ENCODE measurements around the gene LRCH2. TPM values are rescaled to one million over a fixed set of nuclear protein-coding genes. Genes with fewer than 3 reads are reported as not detected.
"Not testable (repeated sequence)": the region's sequence is repeated elsewhere in the genome, so short reads cannot be mapped to it uniquely, and the experiment has no call there.

Gene LRCH2
- total and polyA plus RNA-seq, 4 donors, result 8.5 to 20.4 (median 13.7) TPM

- H3K9me3 ChIP-seq (ENCODE audit: control insufficient read depth, insufficient read depth, low read length), result no peaks in the 10 kb centered on the region
- H3K4me1 ChIP-seq (ENCODE audit: control insufficient read depth, insufficient read depth, low read length), result no peaks in the 10 kb centered on the region
- peaks cover 7% of the 10 kb centered on the region for H3K27me3 ChIP-seq (ENCODE audit: control insufficient read depth, insufficient read depth, low read length)
- H3K27ac ChIP-seq (ENCODE audit: low read depth, low read length), result no peak overlapping the region
- H3K36me3 ChIP-seq (ENCODE audit: control insufficient read depth, insufficient read depth, low read length), result no peaks in the 10 kb centered on the region
- WGBS (ENCODE audit: insufficient coverage), result 47% methylated on average over 3 of the region's 3 CpGs
- DNase-seq (ENCODE audit: low read depth in 4 of 6, low spot score in 6 of 6), result no peak
- no peak overlapping the region for H3K4me3 ChIP-seq (ENCODE audit: low read depth, low read length)
Measured at GRCh38 chrX:115214605-115215004, 19.3 kb downstream of the LRCH2 start.

GRCh38 chrX:115214151-115214550 lies 19.7 kb downstream of the LRCH2 start:
- DNase-seq (ENCODE audit: low read depth in 4 of 6, low spot score in 6 of 6), result no peak
- no peak overlapping the region for H3K4me3 ChIP-seq (ENCODE audit: low read depth, low read length)
- no peak overlapping the region for H3K27ac ChIP-seq (ENCODE audit: low read depth, low read length)
- no peaks in the 10 kb centered on the region for H3K9me3 ChIP-seq (ENCODE audit: control insufficient read depth, insufficient read depth, low read length)
- H3K4me1 ChIP-seq (ENCODE audit: control insufficient read depth, insufficient read depth, low read length), result no peaks in the 10 kb centered on the region
- no peaks in the 10 kb centered on the region for H3K36me3 ChIP-seq (ENCODE audit: control insufficient read depth, insufficient read depth, low read length)
- H3K27me3 ChIP-seq (ENCODE audit: control insufficient read depth, insufficient read depth, low read length), result peaks cover 7% of the 10 kb centered on the region
- no CpG with 5 or more reads among the region's 1 CpG for WGBS (ENCODE audit: insufficient coverage)

GRCh38 chrX:115209547-115209946 lies 24.3 kb downstream of the LRCH2 start:
- H3K27ac ChIP-seq (ENCODE audit: low read depth, low read length); H3K9me3 ChIP-seq (ENCODE audit: control insufficient read depth, insufficient read depth, low read length); H3K36me3 ChIP-seq (ENCODE audit: control insufficient read depth, insufficient read depth, low read length); H3K27me3 ChIP-seq (ENCODE audit: control insufficient read depth, insufficient read depth, low read length); H3K4me3 ChIP-seq (ENCODE audit: low read depth, low read length); DNase-seq (ENCODE audit: low read depth in 4 of 6, low spot score in 6 of 6); H3K4me1 ChIP-seq (ENCODE audit: control insufficient read depth, insufficient read depth, low read length): not testable (repeated sequence)

GRCh38 chrX:115204040-115204439 lies 29.9 kb downstream of the LRCH2 start:
- no peak overlapping the region for H3K27ac ChIP-seq (ENCODE audit: low read depth, low read length)
- peaks cover 4% of the 10 kb centered on the region for H3K9me3 ChIP-seq (ENCODE audit: control insufficient read depth, insufficient read depth, low read length)
- no peaks in the 10 kb centered on the region for H3K27me3 ChIP-seq (ENCODE audit: control insufficient read depth, insufficient read depth, low read length)
- no peaks in the 10 kb centered on the region for H3K36me3 ChIP-seq (ENCODE audit: control insufficient read depth, insufficient read depth, low read length)
- no peak for DNase-seq (ENCODE audit: low read depth in 4 of 6, low spot score in 6 of 6)
- H3K4me3 ChIP-seq (ENCODE audit: low read depth, low read length), result no peak overlapping the region
- no peaks in the 10 kb centered on the region for H3K4me1 ChIP-seq (ENCODE audit: control insufficient read depth, insufficient read depth, low read length)
- 67% methylated on average over 1 of the region's 1 CpG for WGBS (ENCODE audit: insufficient coverage)

- Histone ChIP-seq H3K4me1 (ENCODE audit: control insufficient read depth, insufficient read depth, low read length) (no peaks in the 10 kb centered on the region), H3K9me3 (ENCODE audit: control insufficient read depth, insufficient read depth, low read length) (no peaks in the 10 kb centered on the region), H3K27me3 (ENCODE audit: control insufficient read depth, insufficient read depth, low read length) (peaks cover 2% of the 10 kb centered on the region), H3K4me3 (ENCODE audit: low read depth, low read length) (no peak overlapping the region), H3K27ac (ENCODE audit: low read depth, low read length) (no peak overlapping the region), H3K36me3 (ENCODE audit: control insufficient read depth, insufficient read depth, low read length) (peaks cover 30% of the 10 kb centered on the region)
- no peak for DNase-seq (ENCODE audit: low read depth in 4 of 6, low spot score in 6 of 6)
- 90% methylated on average over 30 of the region's 35 CpGs for WGBS (ENCODE audit: insufficient coverage)
Measured at GRCh38 chrX:115192244-115192700, 41.6 kb downstream of the LRCH2 start.

GRCh38 chrX:115191490-115192243 lies 42.2 kb downstream of the LRCH2 start:
- Histone ChIP-seq H3K4me3 (ENCODE audit: low read depth, low read length) (no peak overlapping the region), H3K4me1 (ENCODE audit: control insufficient read depth, insufficient read depth, low read length) (no peaks in the 10 kb centered on the region), H3K27ac (ENCODE audit: low read depth, low read length) (no peak overlapping the region), H3K9me3 (ENCODE audit: control insufficient read depth, insufficient read depth, low read length) (no peaks in the 10 kb centered on the region), H3K36me3 (ENCODE audit: control insufficient read depth, insufficient read depth, low read length) (peaks cover 30% of the 10 kb centered on the region), H3K27me3 (ENCODE audit: control insufficient read depth, insufficient read depth, low read length) (peaks cover 1% of the 10 kb centered on the region)
- WGBS (ENCODE audit: insufficient coverage), result 94% methylated on average over 64 of the region's 64 CpGs
- DNase-seq (ENCODE audit: low read depth in 4 of 6, low spot score in 6 of 6), result no peak

GRCh38 chrX:115190636-115191489 lies 43.0 kb downstream of the LRCH2 start:
- H3K27ac ChIP-seq (ENCODE audit: low read depth, low read length), result no peak overlapping the region
- H3K36me3 ChIP-seq (ENCODE audit: control insufficient read depth, insufficient read depth, low read length), result peaks cover 30% of the 10 kb centered on the region
- no peaks in the 10 kb centered on the region for H3K4me1 ChIP-seq (ENCODE audit: control insufficient read depth, insufficient read depth, low read length)
- H3K9me3 ChIP-seq (ENCODE audit: control insufficient read depth, insufficient read depth, low read length), result no peaks in the 10 kb centered on the region
- H3K4me3 ChIP-seq (ENCODE audit: low read depth, low read length), result no peak overlapping the region
- 95% methylated on average over 64 of the region's 64 CpGs for WGBS (ENCODE audit: insufficient coverage)
- peaks cover under 1% of the 10 kb centered on the region for H3K27me3 ChIP-seq (ENCODE audit: control insufficient read depth, insufficient read depth, low read length)
- no peak for DNase-seq (ENCODE audit: low read depth in 4 of 6, low spot score in 6 of 6)

GRCh38 chrX:115189646-115190635 lies 44.0 kb downstream of the LRCH2 start:
- no peaks in the 10 kb centered on the region for H3K4me1 ChIP-seq (ENCODE audit: control insufficient read depth, insufficient read depth, low read length)
- no peak overlapping the region for H3K27ac ChIP-seq (ENCODE audit: low read depth, low read length)
- 95% methylated on average over 72 of the region's 76 CpGs for WGBS (ENCODE audit: insufficient coverage)
- H3K9me3 ChIP-seq (ENCODE audit: control insufficient read depth, insufficient read depth, low read length), result no peaks in the 10 kb centered on the region
- H3K27me3 ChIP-seq (ENCODE audit: control insufficient read depth, insufficient read depth, low read length), result peaks cover 7% of the 10 kb centered on the region
- H3K4me3 ChIP-seq (ENCODE audit: low read depth, low read length), result no peak overlapping the region
- DNase-seq (ENCODE audit: low read depth in 4 of 6, low spot score in 6 of 6), result no peak
- H3K36me3 ChIP-seq (ENCODE audit: control insufficient read depth, insufficient read depth, low read length), result peaks cover 30% of the 10 kb centered on the region

- H3K4me3 ChIP-seq (ENCODE audit: low read depth, low read length), result no peak within 1 kb of the TSS
- no peak for DNase-seq (ENCODE audit: low read depth in 4 of 6, low spot score in 6 of 6)
- H3K27me3 ChIP-seq (ENCODE audit: control insufficient read depth, insufficient read depth, low read length), result peaks cover 7% of the 10 kb centered on the region
- peaks cover 30% of the 10 kb centered on the region for H3K36me3 ChIP-seq (ENCODE audit: control insufficient read depth, insufficient read depth, low read length)
- no peaks in the 10 kb centered on the region for H3K4me1 ChIP-seq (ENCODE audit: control insufficient read depth, insufficient read depth, low read length)
- no peaks in the 10 kb centered on the region for H3K9me3 ChIP-seq (ENCODE audit: control insufficient read depth, insufficient read depth, low read length)
- 92% methylated on average over 16 of the region's 16 CpGs for WGBS (ENCODE audit: insufficient coverage)
- H3K27ac ChIP-seq (ENCODE audit: low read depth, low read length), result no peak within 1 kb of the TSS
Measured at GRCh38 chrX:115189110-115189509, 44.8 kb downstream of the LRCH2 start, which contains the start of gene RBMXL3. RBMXL3 (plus strand) TSS chrX:115189410; CDS start chrX:115189442, 32 bp downstream.

Data from spinal cord (tissue), 10 donors.